DMS153 (cell line): ENCODE results near the gene KCNIP1.

Experiments
- DNase-seq: peaks from one replicate; lab custom pipeline; 2025; lab: John Stamatoyannopoulos, UW

Gene KCNIP1

DNA sequence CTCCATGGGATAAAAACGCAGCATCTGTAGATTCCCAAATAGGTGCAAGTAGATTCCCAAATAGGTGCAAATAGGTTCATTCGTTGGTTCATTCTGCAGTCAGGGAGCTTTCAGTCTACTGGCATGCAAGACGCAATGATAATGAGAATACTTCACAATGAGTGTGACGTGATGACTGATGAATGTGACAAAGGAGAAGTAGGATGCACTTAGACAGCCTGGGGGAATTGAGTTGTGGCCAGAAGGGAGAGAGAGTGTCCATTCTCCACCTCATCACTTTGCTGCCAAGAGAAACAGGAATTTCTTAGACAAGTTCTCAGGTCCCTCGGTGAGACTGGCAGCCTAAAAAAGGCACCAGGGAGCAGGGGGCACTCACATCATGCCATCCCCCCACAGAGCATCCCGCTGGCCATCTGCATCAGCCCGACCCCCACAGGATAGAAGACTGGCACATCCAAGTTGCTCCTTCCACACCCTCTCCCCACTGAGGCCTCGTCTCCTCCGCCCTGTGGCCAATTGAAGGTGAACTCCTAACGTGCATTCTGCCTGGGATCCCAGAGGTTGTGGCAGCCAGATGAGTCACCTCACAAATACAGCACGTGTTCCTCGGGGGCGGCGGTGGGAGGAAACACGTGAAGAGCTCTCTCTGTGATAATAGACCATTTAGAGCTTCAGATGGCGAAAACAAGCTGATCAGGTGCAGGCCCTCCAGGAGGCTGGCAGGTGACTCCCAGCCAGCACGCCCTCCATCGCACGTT, 19.9 kb upstream of the KCNIP1 start:
- DNase-seq = peak; percentile 7

DNA sequence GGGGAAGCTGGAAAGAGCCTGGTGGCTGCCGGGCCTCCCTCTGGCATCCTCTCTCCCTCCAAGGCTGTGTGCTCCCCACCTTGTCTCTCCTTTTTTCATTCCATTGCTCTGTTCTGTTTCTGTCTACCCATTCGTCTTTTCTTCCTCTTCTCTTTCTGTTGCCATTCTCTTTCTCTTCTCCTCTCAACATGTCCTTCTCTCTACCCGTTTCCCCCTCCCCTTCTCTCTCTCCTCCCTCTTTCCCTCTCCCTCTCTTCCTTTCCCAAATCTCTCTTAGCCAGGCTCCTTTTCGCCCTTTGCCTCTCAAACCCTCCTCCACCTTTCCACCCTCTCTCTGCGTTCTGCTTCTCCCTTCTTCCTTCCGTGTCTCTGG, 19.4 kb upstream of the KCNIP1 start:
- no peak for DNase-seq

DNA sequence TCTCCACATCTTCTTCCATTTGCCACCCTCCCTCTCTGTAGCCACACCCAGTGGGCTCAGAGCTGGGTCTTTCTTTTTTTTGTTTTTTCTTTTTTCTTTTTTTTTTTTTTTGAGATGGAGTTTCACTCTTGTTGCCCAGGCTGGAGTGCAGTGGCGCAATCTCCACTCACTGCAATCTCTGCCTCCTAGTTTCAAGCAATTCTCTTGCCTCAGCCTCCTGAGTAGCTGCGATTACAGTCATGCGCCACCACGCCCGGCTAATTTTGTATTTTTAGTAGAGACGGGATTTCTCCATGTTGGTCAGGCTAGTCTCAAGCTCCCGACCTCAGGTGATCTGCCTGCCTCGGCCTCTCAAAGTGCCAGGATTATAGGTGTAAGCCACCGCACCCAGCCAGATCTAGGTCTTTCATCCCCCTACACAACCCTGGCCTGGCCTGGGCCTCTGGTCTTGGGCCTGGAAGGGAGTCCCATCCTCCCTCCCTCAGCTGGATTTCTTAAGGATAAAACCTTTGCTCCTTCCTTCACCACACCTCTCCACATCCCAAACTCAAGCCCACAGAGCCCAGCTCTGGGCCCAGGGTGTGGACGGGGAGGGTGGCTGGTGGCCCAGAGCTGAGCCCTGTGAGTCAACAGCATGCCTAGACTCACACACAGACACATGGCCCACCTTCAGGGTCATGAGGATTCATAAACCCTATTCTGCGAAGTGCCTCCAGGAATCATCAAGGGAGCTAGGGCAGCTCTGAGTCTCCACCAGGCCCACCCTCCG, 18.8 kb upstream of the KCNIP1 start:
- DNase-seq = no peak

DNA sequence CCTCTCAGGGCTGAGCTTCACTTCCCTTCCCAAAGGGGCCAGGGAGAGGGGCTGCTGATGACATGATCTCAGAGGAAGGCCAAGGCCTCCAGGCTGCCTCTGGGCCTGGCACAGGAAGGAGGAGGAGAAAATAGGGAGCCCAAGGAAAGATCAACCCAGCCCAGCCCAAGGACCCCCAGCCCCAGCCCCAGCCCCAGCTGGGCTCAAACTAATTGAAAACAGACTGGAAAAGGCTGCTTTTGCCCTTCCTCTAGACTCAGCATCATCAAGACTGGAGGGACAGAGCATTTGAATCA, 18.3 kb upstream of the KCNIP1 start:
- no peak for DNase-seq

DNA sequence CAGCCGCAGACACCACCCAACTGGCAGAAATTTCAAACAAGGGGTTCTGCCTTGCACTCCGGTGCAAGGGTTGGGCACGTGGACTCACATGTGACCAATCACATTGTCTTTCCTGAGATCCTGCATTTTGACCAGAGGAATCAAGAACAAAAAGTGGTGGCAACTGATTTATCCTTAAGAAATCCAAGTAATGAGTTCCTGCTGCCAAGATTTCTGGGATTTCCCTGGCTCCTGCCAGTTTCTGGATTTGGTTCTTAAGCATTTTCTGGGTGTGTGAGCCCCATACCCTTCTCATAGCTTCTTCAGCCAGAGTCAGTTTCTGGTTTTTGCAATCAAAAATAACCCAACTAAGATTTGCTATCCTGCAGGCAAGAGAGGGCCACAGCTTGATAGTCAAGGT, 17.4 kb upstream of the KCNIP1 start:
- DNase-seq = no peak

DNA sequence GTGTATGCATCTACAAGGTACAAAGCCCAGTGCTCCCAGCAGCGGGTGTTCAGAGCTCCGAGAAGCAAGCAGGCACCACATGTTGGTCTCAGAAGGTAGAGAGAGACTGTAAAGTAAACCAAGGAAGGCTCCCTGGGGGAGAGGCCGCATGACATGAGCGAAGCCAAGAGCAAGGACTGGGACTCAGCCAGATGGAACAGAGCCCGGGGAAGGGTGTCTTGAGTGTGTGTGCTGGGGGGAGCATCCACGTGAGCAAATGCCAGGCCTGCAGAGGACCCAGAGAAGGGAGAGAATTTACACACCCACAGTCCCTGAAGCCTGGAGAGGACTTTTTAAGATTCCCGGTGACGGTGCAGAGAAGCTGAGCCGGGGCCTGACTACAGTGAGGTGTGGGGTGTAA, 15.2 kb upstream of the KCNIP1 start:
- DNase-seq = no peak

DNA sequence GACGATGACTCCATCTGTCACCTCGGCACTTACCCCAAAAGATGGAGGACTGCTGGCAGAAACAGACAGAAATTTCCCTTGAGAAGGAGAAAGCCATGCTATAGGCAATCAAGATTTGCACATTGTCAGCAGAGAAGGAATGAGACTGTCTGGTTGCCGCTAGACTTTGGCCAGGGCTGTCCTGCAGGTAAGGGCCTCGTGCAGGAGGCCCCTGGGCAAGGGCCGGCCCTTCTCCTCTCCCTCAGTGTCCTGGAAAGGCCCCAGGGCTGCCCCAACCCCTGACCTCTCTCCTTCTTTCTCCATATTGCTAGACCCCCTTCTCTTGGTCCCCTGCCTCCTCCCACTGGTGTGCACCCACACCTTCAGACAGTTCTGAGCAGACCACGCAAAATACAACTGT, 14.6 kb upstream of the KCNIP1 start:
- DNase-seq = no peak

DNA sequence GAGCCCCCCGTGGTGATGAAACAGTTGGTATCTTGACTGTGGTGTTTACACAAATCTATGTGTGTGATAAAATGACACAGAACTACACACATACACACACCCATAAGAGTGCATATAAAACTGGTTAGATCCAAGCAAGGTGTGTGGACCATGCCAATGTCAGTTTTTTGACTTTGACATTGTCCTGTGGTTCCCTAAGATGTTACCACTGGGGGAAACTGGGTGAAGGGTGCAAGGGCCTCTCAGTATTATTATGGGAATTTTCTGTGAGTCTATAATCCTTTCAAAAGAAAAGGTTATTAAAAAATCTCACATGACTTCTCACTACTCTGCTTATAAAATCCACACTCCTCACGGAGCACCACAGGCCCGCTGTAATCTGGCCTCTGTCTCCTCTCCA, 13.4 kb upstream of the KCNIP1 start:
- DNase-seq = no peak

DNA sequence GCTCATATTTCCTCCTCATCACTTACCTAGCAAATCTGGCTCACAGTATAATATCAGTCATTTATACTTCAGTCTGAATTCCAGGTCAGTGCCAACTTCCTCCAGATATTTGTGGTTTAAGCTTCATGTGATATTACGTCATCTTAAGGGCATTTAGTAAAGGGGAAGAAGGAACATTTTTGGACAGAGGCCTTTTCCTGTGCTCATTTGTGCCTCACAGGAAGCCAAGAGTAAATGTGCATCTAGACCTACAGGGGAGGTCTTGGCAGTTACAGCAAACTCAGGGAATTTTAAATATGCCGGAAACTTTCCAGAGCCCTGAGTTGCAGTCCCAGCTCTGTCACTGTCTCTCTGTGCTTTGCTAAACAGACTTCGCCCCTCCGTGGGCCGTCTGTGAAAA, 12.3 kb upstream of the KCNIP1 start:
- no peak for DNase-seq

DNA sequence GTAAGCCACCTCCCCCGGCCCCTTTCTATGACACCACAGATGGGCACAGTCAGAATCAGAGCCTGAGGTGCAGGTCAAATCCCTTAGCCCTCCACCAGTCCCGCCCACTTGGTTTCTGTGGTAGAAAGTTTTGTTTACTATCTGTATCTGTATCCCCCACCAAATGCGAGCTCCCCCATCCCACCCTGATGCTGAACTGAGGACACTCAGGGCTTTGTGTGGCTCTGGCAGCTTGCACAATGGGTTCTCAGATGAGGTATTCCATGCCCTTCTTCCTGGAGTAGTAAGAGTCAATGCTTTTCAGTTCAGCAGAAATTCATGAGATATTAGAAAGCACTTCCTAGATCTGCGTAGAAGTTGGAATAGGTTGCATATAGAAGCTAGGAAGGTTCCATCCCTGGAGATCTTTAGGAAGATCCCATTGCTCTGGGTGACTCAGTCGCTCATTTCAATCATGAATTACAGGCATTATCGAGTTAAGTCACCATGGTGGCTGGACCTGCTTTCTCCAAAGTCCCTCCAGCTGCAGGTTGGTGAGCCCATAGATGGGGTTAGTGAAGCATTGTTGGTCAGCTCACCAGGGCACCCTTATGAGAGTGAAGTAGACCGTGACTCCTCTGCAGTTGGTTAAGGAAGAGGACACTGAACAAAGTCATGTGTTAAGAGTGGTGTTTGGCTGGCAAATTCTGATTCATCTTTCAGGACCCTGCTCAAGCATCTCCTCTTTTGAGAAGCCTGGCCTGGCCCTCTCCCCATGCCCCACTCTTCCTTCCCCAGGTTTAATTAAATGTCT, 10.6 kb upstream of the KCNIP1 start:
- DNase-seq = no peak

DNA sequence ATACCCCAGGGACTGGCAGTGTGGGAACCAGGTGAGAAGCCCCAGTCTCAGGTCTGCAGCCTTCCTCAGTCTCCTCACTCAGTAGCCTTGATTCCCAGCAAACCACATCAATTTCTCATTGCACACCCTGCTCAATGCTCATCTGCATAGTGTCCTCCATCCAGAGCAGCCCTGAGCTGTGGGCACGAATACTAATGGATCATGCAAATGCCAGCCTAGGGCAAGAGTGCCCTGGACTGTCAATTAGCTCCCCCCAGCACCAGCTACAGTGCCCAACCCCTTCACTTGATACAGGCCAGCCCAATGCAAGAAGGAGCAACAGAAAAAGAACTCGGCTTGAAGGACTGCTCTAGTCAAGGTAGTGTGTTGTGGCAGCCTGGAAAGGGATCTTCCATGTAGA, 9.8 kb upstream of the KCNIP1 start:
- no peak for DNase-seq

DNA sequence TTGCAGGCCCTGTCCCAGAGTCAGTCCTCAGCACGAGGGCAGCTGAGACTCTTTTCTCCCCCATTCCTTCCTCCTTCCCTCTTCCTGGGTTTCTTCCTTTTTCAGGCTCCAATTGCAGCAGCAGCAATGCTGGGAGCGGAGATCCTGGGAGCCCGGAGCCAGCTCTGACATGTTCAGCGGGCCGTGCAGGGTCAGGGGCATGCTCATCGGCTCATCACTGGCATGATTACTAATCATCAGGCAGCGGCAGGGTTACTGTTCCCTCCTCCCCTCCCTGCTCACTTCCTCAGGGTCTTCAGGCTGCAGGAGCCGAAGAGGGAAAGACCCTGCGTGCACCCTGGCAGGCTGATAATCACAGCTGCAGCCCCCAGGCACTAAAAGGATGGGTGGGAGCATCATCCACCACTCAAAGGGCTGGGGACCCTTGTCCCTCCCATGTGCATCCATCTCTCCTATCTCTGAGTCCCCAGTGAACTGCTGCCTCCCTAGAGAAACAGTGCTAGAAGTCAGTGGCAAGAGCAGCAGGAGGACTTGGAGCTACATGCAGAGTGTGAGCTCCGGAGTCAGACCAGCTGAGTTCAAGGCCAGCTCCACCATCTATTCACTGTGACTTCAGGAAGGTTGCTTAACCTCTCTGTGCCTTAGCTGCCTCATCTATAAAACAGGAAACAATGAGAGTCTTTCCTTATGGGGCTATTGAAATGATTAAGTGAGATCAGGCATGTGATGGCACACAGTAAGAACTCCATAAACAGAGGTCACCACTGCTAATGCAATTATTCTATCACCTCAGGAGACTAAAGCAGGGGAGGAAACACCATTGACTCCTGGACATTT, 7.8 kb upstream of the KCNIP1 start:
- DNase-seq = no peak

DNA sequence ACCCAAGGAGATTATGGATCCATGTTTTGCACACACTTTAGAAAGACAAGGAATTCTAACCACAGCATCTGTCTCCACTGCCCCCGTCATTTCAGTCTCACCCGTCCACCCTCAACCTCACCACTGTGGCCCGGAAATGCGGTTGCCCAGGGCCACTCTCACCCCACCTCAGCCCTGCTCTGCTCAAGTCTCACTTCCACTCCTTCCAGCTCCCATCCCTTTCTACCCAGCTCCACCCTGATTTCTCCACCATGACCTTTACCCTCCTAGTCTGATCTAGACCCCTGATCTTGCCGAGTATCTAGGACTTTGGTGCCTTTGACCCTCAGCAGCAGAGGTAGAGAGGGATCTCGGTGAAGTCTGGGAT, 7.2 kb upstream of the KCNIP1 start:
- DNase-seq = no peak

DNA sequence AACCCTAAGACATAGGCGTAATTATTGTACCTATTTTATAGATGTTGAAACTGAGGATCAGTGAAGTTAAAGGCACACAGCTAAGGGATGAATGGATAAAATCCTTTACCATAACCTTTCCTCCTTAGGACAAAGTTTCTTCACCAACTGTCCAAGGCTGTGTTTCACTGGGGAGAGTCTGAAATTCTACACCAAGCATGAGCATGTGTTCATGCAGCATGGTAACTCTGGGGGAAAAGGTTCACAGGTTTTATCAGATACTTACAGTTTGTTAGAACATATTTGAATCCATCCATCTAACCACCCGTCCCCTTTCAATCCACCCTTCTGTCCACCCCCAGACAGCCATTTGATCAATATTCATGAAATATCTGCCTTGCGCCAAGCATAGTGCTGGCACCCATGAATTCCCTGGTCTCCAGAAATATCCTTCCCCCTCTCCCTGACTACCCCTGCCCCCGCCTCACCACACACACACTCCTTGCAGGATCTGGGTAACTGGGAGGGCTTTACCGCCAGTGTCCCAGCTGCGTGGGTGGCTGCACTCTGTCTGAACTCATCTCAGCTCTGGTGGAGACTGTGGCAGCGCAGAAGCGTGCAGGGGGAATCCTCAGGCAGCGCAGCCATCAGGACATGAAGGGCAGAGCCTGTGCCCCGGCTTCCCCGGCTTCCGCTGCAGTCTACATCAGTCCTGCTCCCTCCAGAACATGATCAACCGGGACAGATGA, 6.3 kb upstream of the KCNIP1 start:
- DNase-seq = no peak

DNA sequence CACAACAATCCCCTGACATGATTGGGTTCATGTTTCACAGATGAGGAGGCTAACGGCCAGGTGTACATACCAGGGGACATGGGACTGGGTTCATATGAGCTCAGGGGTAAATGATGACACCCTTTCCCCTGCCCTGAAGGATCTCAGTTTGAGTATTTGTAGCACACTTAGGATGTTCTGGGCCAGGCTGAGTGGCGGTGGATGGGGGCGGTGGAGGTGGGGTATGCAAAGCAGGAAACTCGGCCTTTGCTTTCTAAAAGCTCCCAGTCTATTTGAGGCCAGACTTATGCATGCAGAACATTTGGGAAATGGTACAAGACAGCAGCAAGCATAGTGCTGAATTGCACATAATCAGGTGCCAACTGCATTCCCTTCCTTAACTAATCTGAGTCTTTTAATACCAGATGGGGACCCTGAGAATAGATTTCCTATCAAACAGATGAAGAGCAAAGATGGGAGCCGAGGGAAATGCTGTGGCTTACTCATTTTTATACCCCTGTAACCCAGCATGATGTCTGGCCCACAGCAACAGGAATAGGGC, 4.9 kb upstream of the KCNIP1 start:
- DNase-seq = no peak

DNA sequence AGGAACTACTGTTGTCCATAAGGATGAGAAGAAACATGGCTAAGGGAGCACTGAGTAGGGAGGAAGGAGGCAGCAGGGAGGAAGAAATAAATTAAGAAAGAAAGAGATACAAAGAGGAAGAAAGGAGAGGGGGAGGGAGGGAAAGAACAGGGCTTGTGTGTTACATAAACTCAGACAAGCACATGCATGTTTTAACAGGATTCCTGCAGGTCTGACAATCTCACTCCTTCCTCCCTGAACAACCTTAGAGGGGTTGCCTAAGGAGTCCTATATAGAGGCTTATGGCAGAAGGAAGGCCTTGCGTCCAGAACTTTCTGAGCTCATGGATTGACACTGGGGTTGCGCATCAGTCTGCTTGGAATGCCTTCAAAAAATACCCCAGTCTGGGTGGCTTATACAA, 4.2 kb upstream of the KCNIP1 start:
- no peak for DNase-seq

DNA sequence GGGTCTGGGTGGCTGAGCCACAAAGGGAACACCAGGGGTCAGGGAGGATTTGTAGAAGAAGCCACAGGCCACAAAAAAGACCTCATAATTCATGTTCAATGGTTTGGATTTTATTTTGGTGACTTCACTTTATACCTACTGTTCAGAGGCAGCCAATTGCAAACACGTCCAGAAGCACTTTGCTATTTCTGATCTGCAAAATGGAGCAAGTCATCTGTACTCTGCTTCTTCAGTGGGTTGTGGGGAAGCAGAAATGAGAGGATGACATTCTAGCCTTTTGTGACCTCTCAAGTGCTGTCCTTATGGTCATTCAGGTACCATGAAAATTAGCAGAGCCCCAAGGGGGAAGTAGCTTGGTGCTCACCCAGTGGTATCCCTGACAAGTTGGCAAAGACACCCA, 2.5 kb upstream of the KCNIP1 start:
- DNase-seq = no peak

DNA sequence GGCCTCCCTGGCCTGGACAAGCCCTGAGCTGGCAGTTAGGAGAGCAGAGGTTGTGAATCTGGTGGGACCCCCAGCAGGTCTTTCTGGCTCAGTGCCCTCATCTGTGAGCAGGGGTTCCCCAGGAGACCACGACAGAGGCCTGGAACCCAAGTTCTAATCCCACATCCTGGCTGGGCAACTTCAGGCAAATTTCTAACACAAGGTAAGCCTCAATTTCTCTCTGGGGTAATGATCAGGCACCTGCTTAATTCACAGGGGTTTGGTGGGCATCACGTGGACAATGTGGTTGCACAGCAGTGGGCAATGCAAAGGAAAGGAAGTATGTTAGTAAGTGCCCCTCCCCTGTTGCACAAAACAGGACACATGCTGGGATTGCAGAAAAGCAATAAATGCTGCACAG, 1.9 kb upstream of the KCNIP1 start:
- DNase-seq = no peak

DNA sequence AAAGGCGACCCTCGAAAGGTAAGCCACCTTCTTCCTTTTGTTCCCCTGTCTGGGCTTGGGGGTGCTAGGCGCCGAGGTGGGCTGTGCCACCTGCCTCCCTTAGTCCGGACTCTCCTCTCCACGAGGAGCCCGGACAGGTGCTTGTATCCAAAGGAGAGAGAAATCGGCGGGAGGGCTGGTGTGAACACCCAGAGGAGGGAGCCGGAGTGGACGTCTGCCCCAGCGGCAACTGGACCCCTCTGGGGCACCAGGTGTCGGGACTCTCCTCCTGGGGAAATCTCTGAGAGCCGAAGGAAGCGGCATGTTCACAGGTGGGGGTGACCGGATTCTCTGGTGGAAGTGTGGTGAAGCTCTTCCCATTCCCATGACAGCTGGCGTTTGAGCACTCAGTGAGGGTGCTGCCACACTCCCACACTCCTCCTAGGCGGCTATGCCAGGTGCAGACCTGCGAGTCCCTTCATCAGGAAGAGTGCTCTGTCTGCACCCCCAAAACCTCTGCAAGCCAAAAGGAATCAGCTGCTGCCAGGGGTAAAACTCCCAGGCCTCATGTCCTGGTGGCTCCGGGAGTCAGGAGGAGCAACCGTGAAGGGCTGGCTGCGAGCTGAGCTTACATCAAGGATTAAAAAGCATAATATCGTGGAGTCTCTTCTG, 921 bp downstream of the KCNIP1 start:
- no peak for DNase-seq

DNA sequence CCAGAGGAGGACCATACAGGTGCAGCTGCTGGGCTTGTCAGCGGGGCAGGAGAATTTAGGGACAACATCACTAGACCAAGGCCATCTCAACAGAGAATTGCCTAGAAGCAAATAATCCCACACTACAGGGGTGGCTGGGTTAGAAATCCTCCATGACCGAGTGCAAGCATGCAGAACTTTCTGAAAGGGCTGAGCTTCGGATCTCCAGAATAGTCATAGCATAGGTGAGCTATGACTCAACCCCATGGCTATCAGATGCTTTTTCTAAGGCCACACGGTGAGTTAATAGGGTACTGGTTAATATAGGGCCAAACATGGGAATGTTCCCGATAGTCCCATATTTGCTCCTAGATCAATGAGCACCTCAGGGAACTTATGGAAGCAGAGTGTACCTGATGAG, 4.2 kb downstream of the KCNIP1 start:
- DNase-seq = no peak
